Measurements from ENCODE around the gene FAM227B.
"Not testable (repeated sequence)": the region's sequence is repeated elsewhere in the genome, so short reads cannot be mapped to it uniquely, and the experiment has no call there.

FAM227B gene

GRCh38 chr15:49492151-49492550, 128.5 kb downstream of the FAM227B start:
- no peak overlapping the region for H3K27ac ChIP-seq
- TF ChIP-seq CTCF (conservative IDR thresholded peaks at IDR 0.05): no peak

- no peak for TF ChIP-seq CTCF (conservative IDR thresholded peaks at IDR 0.05)
- H3K27ac ChIP-seq: no peak overlapping the region
Measured at GRCh38 chr15:49490966-49491365, 129.7 kb downstream of the FAM227B start.

- H3K27ac ChIP-seq: not testable (repeated sequence)
Measured at GRCh38 chr15:49485401-49485800, 135.2 kb downstream of the FAM227B start.

GRCh38 chr15:49478982-49479381, 141.6 kb downstream of the FAM227B start:
- H3K27ac ChIP-seq: not testable (repeated sequence)

- H3K27ac ChIP-seq: not testable (repeated sequence)
Measured at GRCh38 chr15:49478021-49478420, 142.6 kb downstream of the FAM227B start.

GRCh38 chr15:49473031-49473430, 147.6 kb downstream of the FAM227B start:
- no peak for TF ChIP-seq CTCF (conservative IDR thresholded peaks at IDR 0.05)
- no peak overlapping the region for H3K27ac ChIP-seq

- H3K27ac ChIP-seq: no peak overlapping the region
- TF ChIP-seq CTCF (conservative IDR thresholded peaks at IDR 0.05): no peak
Measured at GRCh38 chr15:49472338-49472737, 148.3 kb downstream of the FAM227B start.

GRCh38 chr15:49471733-49472132, 148.9 kb downstream of the FAM227B start:
- H3K27ac ChIP-seq: no peak overlapping the region

GRCh38 chr15:49471248-49471647, 149.4 kb downstream of the FAM227B start:
- not testable (repeated sequence) for H3K27ac ChIP-seq

More at GRCh38 chr15:49471733-49472132, 148.9 kb downstream of the FAM227B start:
- TF ChIP-seq CTCF (conservative IDR thresholded peaks at IDR 0.05): no peak

- no peak for TF ChIP-seq CTCF (conservative IDR thresholded peaks at IDR 0.05)
- no peak overlapping the region for H3K27ac ChIP-seq
Measured at GRCh38 chr15:49468481-49468839, 152.2 kb downstream of the FAM227B start.

Measured in VCaP (cell line).